Measurements from ENCODE around the gene DNAJC27. TPM values are rescaled to one million over a fixed set of nuclear protein-coding genes. Genes with fewer than 3 reads are reported as not detected.

DNAJC27 gene
- total and polyA plus RNA-seq, 3 donors from 2014 or later, result 33.3 to 59.7 (median 36.7) TPM

GRCh38 chr2:24935145-24935544, 36.6 kb downstream of the DNAJC27 start:
- Histone ChIP-seq H3K36me3 (ENCODE audit: low read depth, missing control alignments) (no peaks in the 10 kb centered on the region), H3K4me1 (no peaks in the 10 kb centered on the region), H3K4me3 (no peak overlapping the region), H3K27ac (no peak overlapping the region), H3K9me3 (no peaks in the 10 kb centered on the region), H3K27me3 (no peaks in the 10 kb centered on the region)
- TF ChIP-seq CTCF (IDR thresholded peaks at IDR 0.05) (no peak), POLR2A (IDR thresholded peaks at IDR 0.05) (no peak)
- 88 to 92% methylated on average over 5 of the region's 5 CpGs for WGBS, 2 donors
- intact Hi-C loops (cut with DNase I; ENCODE audit: low total_unique reads), result no loop called here
- DNase-seq, result no peak

GRCh38 chr2:24932715-24933114, 39.0 kb downstream of the DNAJC27 start:
- no peak for TF ChIP-seq POLR2A (IDR thresholded peaks at IDR 0.05)
- TF ChIP-seq CTCF (IDR thresholded peaks at IDR 0.05), result no peak
- H3K4me1 ChIP-seq, result no peaks in the 10 kb centered on the region
- no peaks in the 10 kb centered on the region for H3K36me3 ChIP-seq (ENCODE audit: low read depth, missing control alignments)
- no peaks in the 10 kb centered on the region for H3K27me3 ChIP-seq
- no peak overlapping the region for H3K27ac ChIP-seq
- WGBS, 2 donors, result 91 to 96% methylated on average over 4 to 5 of the region's 5 CpGs
- intact Hi-C loops (cut with DNase I; ENCODE audit: low total_unique reads), result no loop called here
- no peaks in the 10 kb centered on the region for H3K9me3 ChIP-seq
- DNase-seq, result no peak
- H3K4me3 ChIP-seq, result no peak overlapping the region

GRCh38 chr2:24930768-24931167, 41.0 kb downstream of the DNAJC27 start:
- Histone ChIP-seq H3K4me3 (no peak overlapping the region), H3K4me1 (peaks cover 12% of the 10 kb centered on the region), H3K9me3 (no peaks in the 10 kb centered on the region), H3K27ac (no peak overlapping the region), H3K36me3 (ENCODE audit: low read depth, missing control alignments) (no peaks in the 10 kb centered on the region), H3K27me3 (no peaks in the 10 kb centered on the region)
- intact Hi-C loops (cut with DNase I; ENCODE audit: low total_unique reads), result no loop called here
- 69 to 74% methylated on average over 6 of the region's 6 CpGs for WGBS, 2 donors
- no peak for TF ChIP-seq CTCF (IDR thresholded peaks at IDR 0.05)
- TF ChIP-seq POLR2A (IDR thresholded peaks at IDR 0.05), result no peak
- DNase-seq, result no peak

DNA sequence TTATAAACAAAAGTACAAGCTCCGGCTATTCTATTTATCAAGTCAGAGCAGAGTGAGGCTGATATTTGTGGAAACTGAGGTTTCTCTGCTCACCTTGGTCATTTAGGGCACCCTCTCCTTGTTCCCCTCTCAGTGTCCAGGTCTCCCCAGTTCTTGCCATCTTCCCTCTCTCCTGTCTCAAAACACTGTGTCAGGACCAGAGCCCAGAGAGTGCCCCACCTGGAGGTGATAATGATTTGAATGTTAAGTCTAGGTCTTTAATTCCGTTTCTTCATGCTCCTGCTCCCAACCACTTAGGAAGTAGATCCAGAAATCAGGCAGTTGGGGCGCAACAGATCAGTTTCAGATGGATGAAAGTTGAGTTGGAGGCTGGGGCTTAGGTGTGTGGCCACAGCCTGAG, 42.5 kb downstream of the DNAJC27 start:
- no peak for TF ChIP-seq CTCF (IDR thresholded peaks at IDR 0.05)
- TF ChIP-seq POLR2A (IDR thresholded peaks at IDR 0.05), result no peak
- no peak for DNase-seq
- H3K36me3 ChIP-seq (ENCODE audit: low read depth, missing control alignments), result no peaks in the 10 kb centered on the region
- peaks cover 12% of the 10 kb centered on the region for H3K4me1 ChIP-seq
- intact Hi-C loops (cut with DNase I; ENCODE audit: low total_unique reads), result no loop called here
- no peaks in the 10 kb centered on the region for H3K9me3 ChIP-seq
- no peak overlapping the region for H3K4me3 ChIP-seq
- H3K27me3 ChIP-seq, result no peaks in the 10 kb centered on the region
- no peak overlapping the region for H3K27ac ChIP-seq
- WGBS, 2 donors, result 94 to 96% methylated on average over 3 of the region's 3 CpGs

DNA sequence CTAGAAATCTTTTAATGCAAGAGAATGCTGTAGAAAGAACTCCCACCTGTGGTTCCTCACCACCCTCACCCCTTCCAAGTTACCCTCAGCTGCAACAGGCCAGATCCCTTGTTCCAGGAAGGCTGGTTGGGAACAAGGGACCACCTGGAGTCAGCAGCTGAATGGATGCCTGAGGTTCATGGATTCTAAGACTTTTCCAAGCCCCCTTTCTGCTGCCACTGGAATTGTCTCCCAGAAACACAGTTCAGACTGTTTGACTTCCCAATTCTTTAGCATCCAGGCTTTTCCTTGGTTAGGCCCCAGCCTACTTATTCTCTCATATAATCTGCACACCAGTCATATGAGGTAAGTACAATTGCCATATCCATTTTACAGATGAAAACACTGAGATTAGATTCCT, 43.7 kb downstream of the DNAJC27 start:
- intact Hi-C loops (cut with DNase I; ENCODE audit: low total_unique reads), result no loop called here
- peak overlapping the region in 1 of 2 donors; percentile 92 for H3K27ac ChIP-seq
- peaks cover 12% of the 10 kb centered on the region for H3K4me1 ChIP-seq

More for the DNA sequence above, 43.7 kb downstream of the DNAJC27 start:
- no peak for DNase-seq
- TF ChIP-seq POLR2A (IDR thresholded peaks at IDR 0.05), result no peak
- TF ChIP-seq CTCF (IDR thresholded peaks at IDR 0.05), result no peak
- Histone ChIP-seq H3K9me3 (no peaks in the 10 kb centered on the region), H3K4me3 (no peak overlapping the region), H3K36me3 (ENCODE audit: low read depth, missing control alignments) (no peaks in the 10 kb centered on the region), H3K27me3 (no peaks in the 10 kb centered on the region)

Data from testis (tissue), 3 donors.